ENCODE measurements around the gene SGK1.

Gene SGK1

DNA sequence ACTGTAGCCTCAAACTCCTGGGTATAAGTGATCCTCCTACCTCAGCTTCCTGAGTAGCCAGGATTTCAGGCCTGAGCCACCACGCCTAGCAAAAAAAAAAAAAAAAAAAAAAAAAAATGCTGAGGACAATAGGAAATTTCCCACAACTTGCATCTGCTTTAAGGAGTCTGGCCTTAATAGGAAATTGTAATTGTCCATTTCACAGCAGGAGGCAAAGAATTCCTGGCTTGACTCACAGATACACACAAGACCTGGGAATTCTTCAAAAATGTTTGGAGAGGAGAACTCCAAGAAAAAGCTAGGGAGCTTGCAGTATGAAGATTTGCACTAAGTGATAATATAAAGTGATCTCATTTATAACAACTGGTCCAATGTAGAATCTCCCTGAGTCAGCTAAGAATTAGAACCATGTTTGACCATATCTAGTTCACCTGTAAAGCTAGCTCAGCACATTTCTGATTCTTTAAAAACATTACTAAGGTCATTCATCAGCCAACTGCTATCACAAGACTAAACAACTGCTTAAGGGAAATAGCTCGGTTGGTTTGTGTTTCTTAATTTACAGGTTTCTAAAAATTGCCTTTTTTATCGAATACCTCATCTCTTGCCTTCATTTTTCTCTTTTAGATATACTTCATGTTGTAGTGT, 185.3 kb downstream of the SGK1 start:
- Histone ChIP-seq H3K4me1 (ENCODE audit: control insufficient read depth, insufficient read depth, low read length) (no peaks in the 10 kb centered on the region), H3K4me3 (ENCODE audit: low read depth, low read length) (no peak overlapping the region), H3K9me3 (ENCODE audit: control insufficient read depth, insufficient read depth, low read depth, low read length) (no peaks in the 10 kb centered on the region; the same call in 1 of the 2 replicates), H3K27ac (ENCODE audit: extremely low read depth, low read depth, low read length) (no peak overlapping the region), H3K36me3 (ENCODE audit: control insufficient read depth in 2 of 2, insufficient read depth in 1 of 2, low read length in 2 of 2) (no peaks in the 10 kb centered on the region)
- CTCF ChIA-PET: interaction anchor here (0.6 to 10.0 kb wide), 9 partner anchors 9 to 786 kb away, joined by 3 to 78 read pairs (median 5); no protein-coding TSS in a partner anchor
- TF ChIP-seq, protein P1, sequence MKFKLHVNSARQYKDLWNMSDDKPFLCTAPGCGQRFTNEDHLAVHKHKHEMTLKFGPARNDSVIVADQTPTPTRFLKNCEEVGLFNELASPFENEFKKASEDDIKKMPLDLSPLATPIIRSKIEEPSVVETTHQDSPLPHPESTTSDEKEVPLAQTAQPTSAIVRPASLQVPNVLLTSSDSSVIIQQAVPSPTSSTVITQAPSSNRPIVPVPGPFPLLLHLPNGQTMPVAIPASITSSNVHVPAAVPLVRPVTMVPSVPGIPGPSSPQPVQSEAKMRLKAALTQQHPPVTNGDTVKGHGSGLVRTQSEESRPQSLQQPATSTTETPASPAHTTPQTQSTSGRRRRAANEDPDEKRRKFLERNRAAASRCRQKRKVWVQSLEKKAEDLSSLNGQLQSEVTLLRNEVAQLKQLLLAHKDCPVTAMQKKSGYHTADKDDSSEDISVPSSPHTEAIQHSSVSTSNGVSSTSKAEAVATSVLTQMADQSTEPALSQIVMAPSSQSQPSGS (tag by site-specific recombination; IDR thresholded peaks at IDR 0.05; ENCODE audit: low read depth): no peak
- no peak for TF ChIP-seq ZNF223 (tag by site-specific recombination; IDR thresholded peaks at IDR 0.05)
- no peak for TF ChIP-seq ZNF658 (tag by site-specific recombination; IDR thresholded peaks at IDR 0.05)
- TF ChIP-seq, protein P2, sequence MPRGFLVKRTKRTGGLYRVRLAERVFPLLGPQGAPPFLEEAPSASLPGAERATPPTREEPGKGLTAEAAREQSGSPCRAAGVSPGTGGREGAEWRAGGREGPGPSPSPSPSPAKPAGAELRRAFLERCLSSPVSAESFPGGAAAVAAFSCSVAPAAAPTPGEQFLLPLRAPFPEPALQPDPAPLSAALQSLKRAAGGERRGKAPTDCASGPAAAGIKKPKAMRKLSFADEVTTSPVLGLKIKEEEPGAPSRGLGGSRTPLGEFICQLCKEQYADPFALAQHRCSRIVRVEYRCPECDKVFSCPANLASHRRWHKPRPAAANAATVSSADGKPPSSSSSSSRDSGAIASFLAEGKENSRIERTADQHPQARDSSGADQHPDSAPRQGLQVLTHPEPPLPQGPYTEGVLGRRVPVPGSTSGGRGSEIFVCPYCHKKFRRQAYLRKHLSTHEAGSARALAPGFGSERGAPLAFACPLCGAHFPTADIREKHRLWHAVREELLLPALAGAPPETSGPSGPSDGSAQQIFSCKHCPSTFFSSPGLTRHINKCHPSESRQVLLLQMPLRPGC (tag by site-specific recombination; IDR thresholded peaks at IDR 0.05): no peak
- TF ChIP-seq ZNF274 (IDR thresholded peaks at IDR 0.05; ENCODE audit: low read length): no peak
- TF ChIP-seq ZNF274 (tag by site-specific recombination; IDR thresholded peaks at IDR 0.05; ENCODE audit: borderline replicate concordance): no peak
- TF ChIP-seq, protein P3, sequence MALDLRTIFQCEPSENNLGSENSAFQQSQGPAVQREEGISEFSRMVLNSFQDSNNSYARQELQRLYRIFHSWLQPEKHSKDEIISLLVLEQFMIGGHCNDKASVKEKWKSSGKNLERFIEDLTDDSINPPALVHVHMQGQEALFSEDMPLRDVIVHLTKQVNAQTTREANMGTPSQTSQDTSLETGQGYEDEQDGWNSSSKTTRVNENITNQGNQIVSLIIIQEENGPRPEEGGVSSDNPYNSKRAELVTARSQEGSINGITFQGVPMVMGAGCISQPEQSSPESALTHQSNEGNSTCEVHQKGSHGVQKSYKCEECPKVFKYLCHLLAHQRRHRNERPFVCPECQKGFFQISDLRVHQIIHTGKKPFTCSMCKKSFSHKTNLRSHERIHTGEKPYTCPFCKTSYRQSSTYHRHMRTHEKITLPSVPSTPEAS (tag by site-specific recombination; IDR thresholded peaks at IDR 0.05): no peak
- TF ChIP-seq ZNF747 (tag by site-specific recombination; IDR thresholded peaks at IDR 0.05): no peak
- POLR2A ChIA-PET: interaction anchor here (0.6 to 0.7 kb wide), 3 partner anchors 628 to 911 kb away, joined by 5 to 8 read pairs (median 6); no protein-coding TSS in a partner anchor

DNA sequence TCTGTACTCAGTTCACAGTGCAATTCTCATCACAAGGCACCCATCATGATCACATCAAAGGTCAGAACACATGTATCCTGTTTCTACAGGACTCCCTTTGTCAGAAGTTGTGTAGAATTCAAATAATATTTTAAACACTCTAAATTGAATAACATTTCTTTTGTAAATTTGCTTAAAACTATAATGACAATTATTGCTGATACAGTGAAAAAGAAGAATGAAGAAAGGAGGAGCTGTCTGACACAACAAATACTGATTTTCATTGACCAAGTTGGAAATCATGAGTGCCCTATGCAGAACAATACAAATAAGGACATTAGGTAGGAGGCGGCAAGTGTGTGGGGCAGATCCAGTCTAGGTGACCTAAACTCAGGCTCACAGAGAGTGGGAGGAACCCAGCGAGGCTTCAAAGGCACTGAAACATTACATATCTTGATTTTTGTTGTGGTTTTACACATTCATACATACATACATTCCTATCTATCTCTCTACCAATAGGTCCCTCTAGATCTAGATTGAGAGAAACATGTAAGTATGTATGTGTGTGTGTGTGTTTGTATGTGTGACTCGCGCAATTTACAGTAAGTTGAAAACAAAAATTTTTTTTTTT, 186.3 kb downstream of the SGK1 start:
- TF ChIP-seq ZNF514 (tag by site-specific recombination; IDR thresholded peaks at IDR 0.05) (no peak), ZNF777 (tag by site-specific recombination; IDR thresholded peaks at IDR 0.05; ENCODE audit: borderline replicate concordance) (no peak), ZNF558 (tag by site-specific recombination; IDR thresholded peaks at IDR 0.05) (no peak), ZNF555 (tag by site-specific recombination; conservative IDR thresholded peaks at IDR 0.05) (no peak), EGR2 (tag by site-specific recombination; IDR thresholded peaks at IDR 0.05; ENCODE audit: low read depth) (0 out of 2 replicates have a peak, but pooled peaks have one; percentile 8)
- TF ChIP-seq, protein P4, sequence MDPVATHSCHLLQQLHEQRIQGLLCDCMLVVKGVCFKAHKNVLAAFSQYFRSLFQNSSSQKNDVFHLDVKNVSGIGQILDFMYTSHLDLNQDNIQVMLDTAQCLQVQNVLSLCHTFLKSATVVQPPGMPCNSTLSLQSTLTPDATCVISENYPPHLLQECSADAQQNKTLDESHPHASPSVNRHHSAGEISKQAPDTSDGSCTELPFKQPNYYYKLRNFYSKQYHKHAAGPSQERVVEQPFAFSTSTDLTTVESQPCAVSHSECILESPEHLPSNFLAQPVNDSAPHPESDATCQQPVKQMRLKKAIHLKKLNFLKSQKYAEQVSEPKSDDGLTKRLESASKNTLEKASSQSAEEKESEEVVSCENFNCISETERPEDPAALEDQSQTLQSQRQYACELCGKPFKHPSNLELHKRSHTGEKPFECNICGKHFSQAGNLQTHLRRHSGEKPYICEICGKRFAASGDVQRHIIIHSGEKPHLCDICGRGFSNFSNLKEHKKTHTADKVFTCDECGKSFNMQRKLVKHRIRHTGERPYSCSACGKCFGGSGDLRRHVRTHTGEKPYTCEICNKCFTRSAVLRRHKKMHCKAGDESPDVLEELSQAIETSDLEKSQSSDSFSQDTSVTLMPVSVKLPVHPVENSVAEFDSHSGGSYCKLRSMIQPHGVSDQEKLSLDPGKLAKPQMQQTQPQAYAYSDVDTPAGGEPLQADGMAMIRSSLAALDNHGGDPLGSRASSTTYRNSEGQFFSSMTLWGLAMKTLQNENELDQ (tag by site-specific recombination; IDR thresholded peaks at IDR 0.05; ENCODE audit: low read depth): no peak
- Histone ChIP-seq H3K4me1 (ENCODE audit: control insufficient read depth, insufficient read depth, low read length) (no peaks in the 10 kb centered on the region), H3K4me3 (ENCODE audit: low read depth, low read length) (no peak overlapping the region), H3K9me3 (ENCODE audit: control insufficient read depth, insufficient read depth, low read depth, low read length) (no peaks in the 10 kb centered on the region; the same call in 1 of the 2 replicates), H3K27ac (ENCODE audit: extremely low read depth, low read depth, low read length) (no peak overlapping the region), H3K36me3 (ENCODE audit: control insufficient read depth in 2 of 2, insufficient read depth in 1 of 2, low read length in 2 of 2) (no peaks in the 10 kb centered on the region)
- CTCF ChIA-PET: interaction anchor here (0.6 to 10.0 kb wide), 4 partner anchors 8 to 691 kb away, joined by 3 to 78 read pairs (median 4); no protein-coding TSS in a partner anchor
- POLR2A ChIA-PET: interaction anchor here (0.6 to 0.7 kb wide), 2 partner anchors 629 to 725 kb away, joined by 6 to 8 read pairs; no protein-coding TSS in a partner anchor

All from HEK293 (cell line).